HEK293 (cell line): ENCODE data around the gene ADRB1.

ENCODE experiments used
- CTCF ChIA-PET: fragments of 350-600 bp; formaldehyde crosslinking; extraction: SDS; loops from one replicate; lab custom pipeline; 2021; ENCODE audit warnings: antibody characterized with exemption; lab: Yijun Ruan, JAX
- POLR2A ChIA-PET: fragments of 300-600 bp; formaldehyde crosslinking; extraction: SDS; loops from one replicate; lab custom pipeline; 2020; ENCODE audit warnings: antibody characterized with exemption, inconsistent platforms; lab: Yijun Ruan, JAX
- H3K27ac ChIP-seq: fragments of 200-500 bp; sonication (Bioruptor generic); 2 replicates; pipeline ENCODE4 v1.5.1; 2014; ENCODE audit warnings: low read depth, low read length, control low read depth, inconsistent platforms; ENCODE audit errors: extremely low read depth
- H3K36me3 ChIP-seq, 2 experiments: fragments of 200-500 bp in 1 of 2; sonication (Bioruptor generic) in 1 of 2; 1 replicate in 1 of 2; 2 replicates in 1 of 2; pipeline ENCODE4 v1.5.1; 2014 to 2017; ENCODE audit warnings: inconsistent platforms in 2 of 2, low read length in 2 of 2; ENCODE audit not compliant: control insufficient read depth in 2 of 2, insufficient read depth in 1 of 2
- H3K4me1 ChIP-seq: fragments of 200-500 bp; sonication (Bioruptor generic); 2 replicates; pipeline ENCODE4 v1.5.1; 2014; ENCODE audit warnings: mild to moderate bottlenecking, low read length, inconsistent platforms; ENCODE audit not compliant: control insufficient read depth, insufficient read depth
- H3K4me3 ChIP-seq: 2 replicates; pipeline ENCODE4 v1.5.1; 2011; ENCODE audit warnings: low read depth, mild to moderate bottlenecking, control low read depth, low read length, moderate library complexity
- H3K9me3 ChIP-seq: fragments of 200-500 bp; sonication (Bioruptor generic); 2 replicates; pipeline ENCODE4 v1.5.1; 2014; ENCODE audit warnings: low read depth, low read length, inconsistent platforms; ENCODE audit not compliant: control insufficient read depth, insufficient read depth
- BCL6B ChIP-seq: fragments of 450-650 bp; formaldehyde crosslinking; IDR thresholded peaks from 2 replicates; pipeline ENCODE4 v1.5.1; 2017; ENCODE audit warnings: missing biosample characterization, missing genetic modification characterization
- ELK4 ChIP-seq: IDR thresholded peaks from 2 replicates; pipeline ENCODE4 v1.6.1; 2011; ENCODE audit warnings: mild to moderate bottlenecking, low read depth, low read length, borderline replicate concordance
- HOXD13 ChIP-seq: sonication (generic); formaldehyde crosslinking; IDR thresholded peaks from 2 replicates; pipeline ENCODE4 v1.8.0; 2022; ENCODE audit warnings: missing genetic modification reagents, borderline replicate concordance
- KLF10 ChIP-seq: fragments of 450-650 bp; IDR thresholded peaks from 2 replicates; pipeline ENCODE4 v1.5.1; 2018; ENCODE audit warnings: missing biosample characterization, mild to moderate bottlenecking, missing genetic modification characterization
- OSR2 ChIP-seq: fragments of 450-650 bp; formaldehyde crosslinking; IDR thresholded peaks from 2 replicates; pipeline ENCODE4 v1.5.1; 2016; ENCODE audit warnings: missing biosample characterization, missing genetic modification characterization
- PRDM1 ChIP-seq: fragments of 450-650 bp; formaldehyde crosslinking; IDR thresholded peaks from 2 replicates; pipeline ENCODE4; 2016; ENCODE audit warnings: missing biosample characterization, missing genetic modification characterization
- SCRT2 ChIP-seq: fragments of 450-650 bp; formaldehyde crosslinking; IDR thresholded peaks from 2 replicates; pipeline ENCODE4 v1.5.1; 2016; ENCODE audit warnings: missing biosample characterization, missing genetic modification characterization
- SP3 ChIP-seq: fragments of 450-650 bp; formaldehyde crosslinking; IDR thresholded peaks from 2 replicates; pipeline ENCODE4 v1.5.1; 2016; ENCODE audit warnings: missing biosample characterization, missing genetic modification characterization
- ZBTB8A ChIP-seq: fragments of 450-650 bp; formaldehyde crosslinking; IDR thresholded peaks from 2 replicates; pipeline ENCODE4 v1.5.1; 2016; ENCODE audit warnings: missing biosample characterization, missing genetic modification characterization
- ZFP3 ChIP-seq: fragments of 450-650 bp; formaldehyde crosslinking; IDR thresholded peaks from 2 replicates; pipeline ENCODE4 v1.5.1; 2016; ENCODE audit warnings: low read depth, missing biosample characterization, missing genetic modification characterization
- ZNF146 ChIP-seq: fragments of 450-650 bp; formaldehyde crosslinking; IDR thresholded peaks from 2 replicates; pipeline ENCODE4 v1.5.1; 2016; ENCODE audit warnings: missing biosample characterization, missing genetic modification characterization
- ZNF324 ChIP-seq: fragments of 450-650 bp; formaldehyde crosslinking; IDR thresholded peaks from 2 replicates; pipeline ENCODE4 v1.5.1; 2016; ENCODE audit warnings: missing biosample characterization, missing genetic modification characterization
- ZNF362 ChIP-seq: fragments of 450-650 bp; formaldehyde crosslinking; IDR thresholded peaks from 2 replicates; pipeline ENCODE4 v1.5.1; 2016; ENCODE audit warnings: missing biosample characterization, missing genetic modification characterization
- ZNF426 ChIP-seq: fragments of 450-650 bp; formaldehyde crosslinking; IDR thresholded peaks from 2 replicates; pipeline ENCODE4 v1.5.1; 2017; ENCODE audit warnings: missing biosample characterization, missing genetic modification characterization, mild to moderate bottlenecking, inconsistent platforms, moderate library complexity
- ZNF433 ChIP-seq: fragments of 450-650 bp; formaldehyde crosslinking; IDR thresholded peaks from 2 replicates; pipeline ENCODE4 v1.5.1; 2016; ENCODE audit warnings: missing biosample characterization, missing genetic modification characterization, low read depth
- ZNF518A ChIP-seq: fragments of 450-650 bp; formaldehyde crosslinking; conservative IDR thresholded peaks from 2 replicates; pipeline ENCODE4 v1.5.1; 2016; ENCODE audit warnings: low read depth, missing biosample characterization, missing genetic modification characterization
- ZNF521 ChIP-seq: fragments of 450-650 bp; formaldehyde crosslinking; IDR thresholded peaks from 2 replicates; pipeline ENCODE4 v1.5.1; 2017; ENCODE audit warnings: missing biosample characterization, mild to moderate bottlenecking, missing genetic modification characterization
- ZSCAN30 ChIP-seq: fragments of 450-650 bp; IDR thresholded peaks from 2 replicates; pipeline ENCODE4 v1.5.1; 2018; ENCODE audit warnings: missing biosample characterization, mild to moderate bottlenecking, missing genetic modification characterization, moderate library complexity

ADRB1 gene

GRCh38 chr10:114017873-114018272 is 25.8 kb upstream of the ADRB1 start:
- POLR2A ChIA-PET = no interaction called here
- peak; percentile 60 for TF ChIP-seq SCRT2 (tag by site-specific recombination)
- no peak for TF ChIP-seq OSR2 (tag by site-specific recombination)
- TF ChIP-seq PRDM1 (tag by site-specific recombination) = 0 out of 2 replicates have a peak, but pooled peaks have one; percentile 20
- Histone ChIP-seq H3K4me1 (no peaks in the 10 kb centered on the region), H3K36me3 (no peaks in the 10 kb centered on the region), H3K9me3 (peaks cover 2% of the 10 kb centered on the region; the same call in 1 of the 2 replicates), H3K27ac (no peak overlapping the region), H3K4me3 (no peak overlapping the region)
- CTCF ChIA-PET = interaction anchor here (1.1 kb wide), 1 partner anchor 9 kb away, joined by 3 read pairs; no protein-coding TSS in a partner anchor

- H3K9me3 ChIP-seq = peaks cover 2% of the 10 kb centered on the region; the same call in 1 of the 2 replicates
- no peaks in the 10 kb centered on the region for H3K36me3 ChIP-seq
- CTCF ChIA-PET = no interaction called here
- no peak for TF ChIP-seq ZNF518A (tag by site-specific recombination)
- no peak for TF ChIP-seq ZSCAN30 (tag by site-specific recombination)
- TF ChIP-seq ELK4 = no peak
- no peak for TF ChIP-seq ZNF362 (tag by site-specific recombination)
- TF ChIP-seq BCL6B (tag by site-specific recombination) = no peak
- no peak for TF ChIP-seq OSR2 (tag by site-specific recombination)
- TF ChIP-seq ZBTB8A (tag by site-specific recombination) = no peak
- TF ChIP-seq ZFP3 (tag by site-specific recombination) = no peak
- TF ChIP-seq ZNF433 (tag by site-specific recombination) = no peak
- no peak for TF ChIP-seq ZNF521
- no peak for TF ChIP-seq SP3
- no peak for TF ChIP-seq SCRT2 (tag by site-specific recombination)
- TF ChIP-seq, all 188 proteins: peak for 0
- Histone ChIP-seq H3K4me1 (no peaks in the 10 kb centered on the region), H3K27ac (no peak overlapping the region), H3K4me3 (no peak overlapping the region)
- POLR2A ChIA-PET = no interaction called here
Observed at GRCh38 chr10:114019226-114019625, 24.4 kb upstream of the ADRB1 start.

GRCh38 chr10:114021154-114021553 is 22.5 kb upstream of the ADRB1 start:
- Histone ChIP-seq H3K4me3 (no peak overlapping the region), H3K36me3 (no peaks in the 10 kb centered on the region), H3K4me1 (no peaks in the 10 kb centered on the region), H3K27ac (no peak overlapping the region), H3K9me3 (no peaks in the 10 kb centered on the region)
- CTCF ChIA-PET = interaction anchor here (0.7 kb wide), 1 partner anchor 234 kb away, joined by 3 read pairs; no protein-coding TSS in a partner anchor
- POLR2A ChIA-PET = no interaction called here
- no peak for TF ChIP-seq ZNF324 (tag by site-specific recombination)
- TF ChIP-seq ZNF426 (tag by site-specific recombination) = no peak
- no peak for TF ChIP-seq HOXD13 (CRISPR knock-in tag)
- no peak for TF ChIP-seq KLF10
- TF ChIP-seq ZNF146 = no peak
- no peak for TF ChIP-seq ZNF518A (tag by site-specific recombination)
